PC-9 (cell line): ENCODE measurements around the gene TPM2.

ENCODE experiments used
- CTCF ChIP-seq: fragments of 200-600 bp; sonication (generic); conservative IDR thresholded peaks from 2 replicates; pipeline ENCODE4 v1.6.1; 2017; ENCODE audit warnings: mixed run types, antibody characterized with exemption, mild to moderate bottlenecking, moderate library complexity
- EZH2 ChIP-seq: fragments of 200-600 bp; sonication (generic); IDR thresholded peaks from 2 replicates; pipeline ENCODE4 v1.8.0; 2017; ENCODE audit warnings: antibody characterized with exemption, low read depth

GRCh38 chr9:35639631-35640030 is 50.1 kb downstream of the TPM2 start:
- TF ChIP-seq CTCF (no peak), EZH2 (no peak)
